A549 (cell line): ENCODE results near the gene PARD3B.

Experiments
- CBX2 ChIP-seq: fragments of 200-600 bp; sonication (generic); IDR thresholded peaks from 2 replicates; pipeline ENCODE4 v1.6.1; 2016; ENCODE audit warnings: low read depth, mild to moderate bottlenecking, borderline replicate concordance
- CTCF ChIP-seq: fragments of >200 bp; sonication (Bioruptor Twin); formaldehyde crosslinking; IDR thresholded peaks from 3 replicates; pipeline ENCODE4 v1.5.1; 2016
- MYC ChIP-seq: IDR thresholded peaks from 2 replicates; pipeline ENCODE4 v1.6.1; 2012; ENCODE audit warnings: mild to moderate bottlenecking, inconsistent platforms, low read length, improper control_type of control experiment, borderline replicate concordance
- RFX5 ChIP-seq: fragments of 450-650 bp; IDR thresholded peaks from 2 replicates; pipeline ENCODE4 v1.7.1; 2014; ENCODE audit warnings: antibody characterized with exemption, mild to moderate bottlenecking, moderate library complexity
- SMC3 ChIP-seq: fragments of >200 bp; sonication (Bioruptor Twin); formaldehyde crosslinking; IDR thresholded peaks from 3 replicates; pipeline ENCODE4 v1.6.1; 2018; ENCODE audit warnings: inconsistent platforms

- TF ChIP-seq MYC (no peak), SMC3 (no peak), CTCF (no peak), CBX2 (no peak), RFX5 (no peak)
Measured at GRCh38 chr2:205358351-205358815, 813.1 kb downstream of the PARD3B start.
